Stimulated activated CD8-positive, alpha-beta memory T cell treated with anti-CD3 and anti-CD28 coated beads, Interleukin-4, amount 100 ng/mL, for 24 hours (primary cell): ENCODE measurements around the gene SEPTIN3.

Experiments
- DNase-seq: peaks from one replicate; pipeline ENCODE4 v3.0.0-alpha.2; 2020; ENCODE audit warnings: low read depth

The SEPTIN3 gene

DNA sequence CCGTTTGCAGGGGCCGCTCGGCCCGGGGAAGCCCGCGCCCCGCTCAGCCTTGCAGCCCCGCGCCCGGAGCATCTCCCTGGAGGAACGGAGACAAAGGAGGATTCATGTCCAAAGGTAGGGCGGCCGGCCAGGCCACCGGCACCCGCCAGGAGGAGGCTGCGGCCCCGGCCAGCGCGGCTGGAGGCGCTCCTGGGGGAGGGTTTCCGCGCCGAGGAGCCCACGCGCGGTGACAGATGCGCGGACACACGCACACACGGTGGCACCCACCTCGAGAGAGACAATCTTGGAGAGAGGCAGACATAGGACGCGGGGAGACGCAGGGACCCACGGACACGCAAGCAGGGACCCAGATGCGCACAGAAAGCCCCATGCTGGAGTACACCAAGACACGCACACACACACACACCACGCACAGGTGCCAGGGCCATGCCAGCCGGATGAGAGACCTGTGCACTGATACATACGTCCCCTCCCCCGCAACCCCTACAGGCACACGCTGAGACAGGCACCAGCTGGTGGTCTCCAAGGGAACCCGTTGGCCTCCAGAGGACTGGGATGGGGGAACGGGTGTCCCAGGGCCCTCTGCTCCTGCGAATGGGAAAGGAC, 7.8 kb downstream of the SEPTIN3 start:
- DNase-seq, result no peak

DNA sequence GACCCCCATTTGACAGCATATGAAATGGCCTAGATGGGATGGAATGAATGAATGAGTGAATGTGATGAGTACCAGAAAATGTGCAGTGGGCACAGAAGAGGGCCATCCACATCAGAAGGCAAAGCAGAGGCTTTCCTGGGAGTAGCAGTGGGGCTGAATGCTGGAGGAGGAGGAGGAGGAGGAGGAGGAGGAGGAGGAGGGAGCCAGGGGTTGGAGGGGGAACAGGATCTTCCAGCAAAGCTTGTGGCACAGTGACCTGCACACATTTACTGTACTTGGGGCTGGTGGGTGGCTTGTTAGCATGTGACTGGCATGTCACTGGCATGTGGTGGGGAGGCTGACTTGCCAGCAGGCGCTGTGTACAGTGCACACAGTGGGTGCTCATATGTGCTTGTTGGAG, 9.5 kb downstream of the SEPTIN3 start:
- DNase-seq, result no peak

DNA sequence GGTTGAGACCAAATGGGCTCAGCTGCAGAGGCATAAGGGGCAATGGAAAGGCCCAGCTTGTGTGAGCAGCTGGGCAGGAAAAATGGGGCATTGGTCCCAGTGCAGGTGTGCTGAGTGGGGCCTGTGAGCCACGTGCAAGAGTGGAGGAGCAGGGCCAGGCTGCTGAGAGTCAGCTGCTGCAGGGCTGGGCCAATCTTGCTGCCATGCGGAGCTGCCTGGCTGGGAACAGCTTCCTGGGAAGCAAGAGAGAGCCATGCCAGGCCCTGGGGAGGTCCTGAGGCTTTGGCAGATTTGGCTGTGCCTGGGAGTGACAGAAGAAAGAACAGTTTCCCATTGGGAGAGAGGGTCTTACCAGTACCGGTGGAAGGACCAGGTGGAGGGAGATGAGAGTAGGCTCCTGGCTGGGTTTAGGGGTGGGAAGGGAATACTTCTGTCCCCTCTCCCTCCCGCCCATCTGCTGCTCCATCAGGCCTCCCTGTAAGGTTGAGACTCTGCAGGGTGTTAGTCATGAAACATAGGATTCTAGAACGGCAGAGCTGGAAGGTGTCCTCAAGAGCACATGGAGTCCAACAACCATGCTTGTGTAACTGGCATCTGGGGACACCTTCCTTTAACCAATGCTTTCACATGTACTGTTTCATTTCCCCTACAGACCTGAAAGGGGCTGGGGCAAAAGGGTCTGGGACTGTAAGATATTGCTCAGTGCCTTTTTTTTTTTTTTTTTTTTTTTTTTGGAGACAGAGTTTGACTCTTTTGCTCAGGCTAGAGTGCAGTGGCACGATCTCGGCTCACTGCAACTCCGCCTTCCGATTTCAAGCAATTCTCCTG, 10.4 kb downstream of the SEPTIN3 start:
- no peak for DNase-seq

DNA sequence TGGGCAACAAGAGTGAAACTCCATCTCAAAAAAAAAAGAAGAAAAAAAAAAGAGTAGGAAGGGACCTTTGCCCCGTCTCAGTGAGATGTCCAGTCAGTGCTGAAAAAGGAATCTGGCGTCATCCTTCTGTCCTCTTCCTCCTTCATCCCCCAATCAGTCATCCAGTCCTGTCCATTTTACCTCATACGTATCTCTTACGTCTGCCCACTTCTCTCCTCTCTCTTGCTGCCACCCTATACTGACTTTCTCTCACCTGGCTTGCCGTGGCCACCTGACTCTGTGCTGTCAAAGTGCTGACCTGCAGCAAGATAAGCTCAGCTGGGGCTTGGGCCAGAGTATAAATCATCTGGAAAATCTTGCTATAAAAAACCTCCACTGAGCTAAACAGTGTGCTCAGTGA, 13.6 kb downstream of the SEPTIN3 start:
- no peak for DNase-seq

DNA sequence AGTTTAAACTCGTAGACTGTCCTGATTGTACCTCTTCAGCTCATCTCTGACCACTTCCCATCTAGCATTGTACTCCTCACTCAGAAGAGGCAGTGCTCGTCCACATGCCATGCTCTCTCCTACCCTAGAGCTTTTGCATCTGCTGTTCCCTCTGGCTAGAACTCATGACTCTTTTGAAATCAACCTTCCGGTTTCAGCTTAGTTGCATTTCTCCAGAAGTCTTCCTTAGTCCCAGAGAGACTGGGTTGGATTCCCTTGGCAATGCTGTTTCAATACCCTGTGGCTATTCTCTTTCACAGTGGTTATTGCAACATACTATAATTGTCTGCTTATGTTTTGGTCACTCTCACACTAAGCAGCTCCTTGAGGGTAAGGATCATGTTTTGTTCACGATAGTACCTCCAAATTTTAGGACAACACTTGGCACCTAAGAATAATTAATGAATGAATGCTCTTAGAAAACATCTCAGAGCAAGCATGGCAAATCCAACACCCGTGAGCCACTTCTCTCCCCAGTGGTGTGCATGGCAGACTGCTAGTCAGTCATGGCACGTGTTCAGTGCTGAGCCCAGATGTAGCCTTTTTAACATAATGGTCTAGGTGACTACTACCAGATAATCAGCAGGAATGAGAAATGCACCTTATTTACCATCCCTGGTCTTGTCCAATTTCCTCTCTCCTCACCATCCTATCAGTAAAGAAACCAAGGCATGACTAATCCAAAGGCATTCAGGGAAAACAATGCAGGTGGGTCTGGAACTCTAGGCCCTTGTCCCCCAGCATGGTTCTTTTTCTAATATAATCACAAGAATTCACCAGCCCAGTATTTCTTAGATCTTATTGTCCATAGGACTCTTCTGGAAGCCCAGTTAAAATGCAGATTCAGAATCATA, 14.5 kb downstream of the SEPTIN3 start:
- no peak for DNase-seq

DNA sequence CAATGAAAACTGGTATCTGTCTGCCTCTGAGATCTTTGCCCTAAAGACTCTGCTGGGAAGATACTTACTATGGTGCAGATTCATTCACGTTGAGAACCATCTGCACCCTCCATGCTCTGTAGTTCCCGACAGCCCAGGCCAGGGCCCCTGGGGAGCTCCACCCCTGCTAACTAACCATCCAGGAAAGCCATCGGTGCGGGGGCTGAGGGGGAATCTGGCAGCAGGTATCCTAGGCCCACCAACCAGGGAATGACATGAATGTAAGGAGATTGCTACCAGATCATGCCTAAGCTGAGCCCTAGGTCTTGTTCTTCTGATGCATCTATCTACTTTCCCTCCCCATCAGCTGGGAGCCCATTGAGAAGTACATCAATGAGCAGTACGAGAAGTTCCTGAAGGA, 18.0 kb downstream of the SEPTIN3 start:
- DNase-seq, result no peak

DNA sequence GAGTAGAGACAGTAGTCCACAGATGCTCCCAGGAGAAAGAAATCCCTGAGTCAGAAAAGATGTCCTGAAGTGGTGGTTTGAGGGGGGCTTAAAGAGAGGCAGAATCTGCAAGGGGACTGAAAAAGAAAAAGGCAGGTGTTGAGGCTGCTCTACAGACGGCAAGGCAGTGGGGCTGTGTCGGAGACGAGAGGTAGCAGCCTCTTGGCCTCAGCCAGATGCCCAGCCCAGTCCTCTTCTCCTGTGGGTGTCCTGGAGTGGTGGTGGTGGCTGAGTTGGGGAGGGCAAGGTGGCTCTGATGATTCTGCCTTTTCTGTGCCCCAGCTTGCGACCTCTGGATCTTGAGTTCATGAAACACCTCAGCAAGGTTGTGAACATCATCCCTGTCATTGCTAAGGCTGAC, 20.0 kb downstream of the SEPTIN3 start:
- no peak for DNase-seq

DNA sequence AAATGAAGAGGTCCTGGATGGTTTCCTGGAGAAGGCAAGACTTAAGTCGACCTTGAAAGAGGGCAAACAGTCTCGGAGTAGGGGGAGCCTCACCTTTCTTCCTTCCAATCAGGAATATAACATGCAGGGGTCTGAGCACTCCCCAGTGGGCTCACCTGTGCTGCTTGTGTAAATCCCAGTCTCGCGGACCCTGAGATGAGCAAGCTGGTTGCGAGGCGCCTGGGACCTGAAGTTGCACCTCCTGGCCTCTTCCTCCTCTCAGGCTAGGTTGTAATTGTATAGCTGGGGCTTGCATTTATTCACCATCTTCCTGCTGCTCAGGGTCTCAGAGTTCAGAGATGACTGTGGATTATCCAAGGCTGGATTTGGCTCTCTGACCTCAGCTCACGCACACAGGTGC, 21.9 kb downstream of the SEPTIN3 start:
- DNase-seq, result no peak

DNA sequence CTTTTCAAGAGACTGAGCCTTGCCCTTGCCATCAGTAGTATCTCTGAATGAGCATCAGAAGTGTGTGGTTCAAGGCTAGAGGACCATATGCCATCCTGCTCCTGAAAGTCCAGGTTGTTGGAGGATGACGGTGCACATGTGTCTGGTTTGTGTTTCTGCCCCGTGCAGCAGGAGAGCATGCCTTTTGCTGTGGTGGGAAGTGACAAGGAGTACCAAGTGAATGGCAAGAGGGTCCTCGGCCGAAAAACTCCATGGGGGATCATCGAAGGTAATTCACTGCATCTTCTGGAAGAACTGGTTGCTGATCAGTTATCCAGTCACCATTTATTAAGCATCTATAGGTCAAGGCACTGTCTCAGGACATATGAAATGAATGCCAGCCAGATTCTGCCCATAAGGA, 23.3 kb downstream of the SEPTIN3 start:
- DNase-seq, result no peak

DNA sequence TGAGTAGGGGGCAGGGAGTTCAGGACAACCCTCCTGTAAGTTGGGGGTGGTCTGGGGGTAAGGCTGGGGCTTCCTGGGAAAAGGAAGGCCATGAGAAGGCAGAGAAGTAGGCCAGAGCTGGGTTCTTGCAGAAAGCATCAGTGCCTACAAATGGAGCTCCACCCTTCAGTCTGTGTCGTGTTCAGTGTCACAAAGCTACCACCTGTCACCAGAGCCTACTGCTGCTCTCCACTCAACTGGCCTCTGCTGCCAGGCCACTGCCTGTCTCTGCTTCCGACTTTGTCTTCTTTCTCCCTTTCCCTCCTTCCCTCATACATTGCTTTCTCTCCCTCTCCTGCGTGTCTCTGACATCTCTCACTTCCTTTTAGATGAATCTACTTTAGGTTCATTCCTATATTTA, 26.0 kb downstream of the SEPTIN3 start:
- no peak for DNase-seq

DNA sequence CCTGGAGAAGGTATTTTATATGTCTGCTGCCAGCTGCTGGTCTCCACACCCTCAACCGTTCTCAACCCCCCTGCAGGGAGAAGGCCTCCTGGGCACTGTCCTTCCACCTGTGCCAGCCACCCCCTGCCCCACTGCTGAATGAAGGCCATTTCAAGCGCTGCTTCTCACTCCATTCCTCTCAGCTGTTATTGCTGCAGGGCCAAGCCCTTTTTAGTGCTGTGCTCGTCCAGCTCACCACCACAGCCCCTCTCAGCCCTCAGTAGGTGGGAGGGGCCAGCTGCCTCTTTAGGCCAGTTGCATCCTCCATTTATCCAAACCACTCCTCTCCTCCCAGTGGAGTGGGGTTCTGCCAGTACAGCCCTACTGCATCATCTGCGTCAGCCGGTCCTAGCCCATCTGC, 27.6 kb downstream of the SEPTIN3 start:
- no peak for DNase-seq

DNA sequence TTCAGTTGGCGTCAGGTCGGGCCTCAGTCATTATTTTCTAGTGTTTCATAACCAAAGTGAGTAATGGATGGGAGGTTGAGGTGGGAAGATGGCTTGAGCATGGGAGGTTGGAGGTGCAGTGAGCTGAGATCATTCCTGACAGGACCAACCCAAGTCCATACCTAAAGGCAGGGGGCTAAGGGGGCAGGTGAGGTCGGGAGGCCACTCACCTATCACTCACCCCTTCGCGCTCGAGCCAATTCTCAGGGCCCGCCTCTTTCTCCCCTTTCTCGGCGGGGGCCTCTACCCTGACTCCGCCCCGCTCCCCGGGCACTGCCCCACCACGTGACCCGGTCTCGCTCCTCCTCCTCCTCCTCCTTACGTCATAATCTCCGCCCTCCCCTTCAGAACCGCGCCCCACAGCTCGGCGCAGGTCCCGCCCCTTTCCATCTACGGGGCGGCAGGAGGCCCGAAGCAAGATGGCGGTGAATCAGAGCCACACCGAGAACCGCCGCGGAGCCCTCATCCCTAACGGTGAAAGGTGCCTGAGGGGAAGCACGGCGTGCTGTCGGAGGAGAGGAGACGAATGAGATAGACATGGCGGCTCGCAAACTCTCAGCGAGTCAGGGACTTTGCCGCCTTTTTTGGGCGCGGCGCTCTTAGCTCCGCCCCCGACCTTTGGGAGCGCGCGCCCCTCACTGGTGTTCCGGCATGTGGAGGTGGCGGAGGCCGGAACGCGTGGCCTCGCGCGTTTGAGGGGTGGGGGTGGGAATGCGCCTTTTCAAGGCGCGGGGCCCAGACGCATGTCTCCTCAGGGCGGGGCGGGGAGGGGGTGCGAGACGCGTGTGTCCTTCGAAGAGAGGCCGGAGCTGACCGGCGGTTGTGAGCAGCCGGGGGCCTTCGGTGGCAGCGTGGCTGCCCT, 29.4 kb downstream of the SEPTIN3 start, which contains the start of gene WBP2NL:
Gene WBP2NL (plus strand): TSS at position 428 of the 901 bp plus-strand sequence. CDS start 31 bp downstream, at position 459.
- peak; percentile 78 for DNase-seq

DNA sequence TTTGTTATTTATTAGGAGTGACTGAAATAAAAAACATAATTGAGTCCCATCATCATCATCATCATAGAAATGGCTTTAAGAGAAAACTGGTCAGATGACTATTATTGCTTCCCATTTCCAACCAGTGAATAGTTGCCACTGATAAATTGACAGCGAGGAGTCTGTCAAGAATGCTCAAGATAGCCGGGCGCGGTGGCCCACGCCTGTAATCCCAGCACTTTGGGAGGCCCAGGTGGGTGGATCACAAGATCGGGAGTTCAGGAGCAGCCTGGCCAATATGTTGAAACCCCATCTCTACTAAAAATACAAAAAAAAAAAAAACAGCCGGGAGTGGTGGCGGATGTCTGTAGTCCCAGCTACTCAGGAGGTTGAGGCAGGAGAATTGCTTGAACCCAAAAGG, 31.2 kb downstream of the SEPTIN3 start:
- no peak for DNase-seq

DNA sequence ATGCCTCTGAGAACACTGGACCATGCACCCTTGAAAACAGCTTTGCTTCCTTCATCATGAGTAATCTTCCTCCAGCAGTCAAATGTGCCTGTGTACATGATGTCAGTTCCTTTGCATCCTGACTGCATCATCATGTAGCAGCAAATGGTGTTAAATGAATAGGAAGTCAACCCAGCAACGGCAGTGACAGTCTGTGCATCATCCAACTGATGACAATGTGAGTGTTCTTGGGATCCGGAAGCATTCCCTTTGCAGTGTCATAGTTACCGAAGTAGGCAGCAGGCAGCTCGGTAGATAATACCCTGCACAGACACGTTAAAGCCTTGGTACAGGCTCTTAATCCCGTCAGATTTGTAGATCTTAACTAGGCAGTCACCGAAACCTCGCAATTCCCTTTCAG, 31.9 kb downstream of the SEPTIN3 start:
- DNase-seq, result no peak

DNA sequence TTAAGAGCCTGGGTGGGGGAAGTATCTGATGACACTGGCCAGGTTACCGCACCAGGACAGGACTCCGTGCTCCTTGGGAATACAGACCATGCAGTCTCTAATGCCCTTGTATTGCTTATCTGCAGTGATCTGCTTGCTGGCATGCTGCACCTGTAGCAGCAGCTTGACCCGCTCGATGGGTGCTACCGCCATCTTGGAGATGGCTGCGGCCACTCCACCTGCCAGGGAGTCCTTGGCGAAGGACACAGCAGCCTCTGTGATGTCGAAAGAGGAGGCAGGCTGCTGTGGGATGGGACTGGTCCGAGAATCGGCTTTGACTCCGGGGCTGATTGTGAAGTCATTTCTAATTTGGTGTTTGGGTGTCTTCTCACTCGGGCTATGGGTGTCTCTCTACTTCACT, 32.5 kb downstream of the SEPTIN3 start:
- no peak for DNase-seq

DNA sequence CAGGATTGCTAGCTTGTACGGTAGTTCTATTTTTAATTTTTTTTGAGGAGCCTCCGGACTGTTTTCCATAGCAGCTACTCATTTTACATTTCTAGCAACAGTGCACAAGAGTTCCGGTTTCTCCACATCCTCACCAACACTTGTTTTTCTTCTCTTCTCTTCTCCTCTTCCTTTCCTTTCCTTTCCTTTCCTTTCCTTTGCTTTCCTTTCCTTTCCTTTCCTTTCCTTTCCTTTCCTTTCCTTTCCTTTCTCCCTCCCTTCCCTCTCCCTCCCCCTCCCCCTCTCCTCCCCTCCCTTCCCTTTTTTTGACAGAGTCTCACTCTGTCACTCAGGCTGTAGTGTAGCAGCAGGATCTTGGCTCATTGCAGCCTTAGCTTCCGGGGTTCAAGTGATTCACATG, 38.7 kb downstream of the SEPTIN3 start:
- no peak for DNase-seq

DNA sequence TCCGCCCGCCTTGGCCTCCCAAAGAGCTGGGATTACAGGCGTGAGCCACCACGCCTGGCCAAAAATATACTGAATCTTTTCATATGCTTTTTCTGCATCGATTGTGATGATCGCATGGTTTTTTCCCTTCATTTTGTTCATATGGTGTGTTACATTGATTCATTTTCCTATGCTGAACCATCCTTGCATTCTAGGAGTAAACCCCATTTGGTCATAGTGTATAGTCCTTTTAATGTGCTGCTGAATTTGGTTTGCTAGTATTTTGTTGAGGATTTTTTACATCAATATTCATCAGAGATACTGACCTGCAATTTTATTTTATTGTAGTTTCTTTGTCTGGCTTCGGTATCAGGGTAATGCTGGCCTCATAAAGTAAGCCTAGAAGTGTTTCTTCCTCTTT, 41.5 kb downstream of the SEPTIN3 start:
- DNase-seq, result no peak

DNA sequence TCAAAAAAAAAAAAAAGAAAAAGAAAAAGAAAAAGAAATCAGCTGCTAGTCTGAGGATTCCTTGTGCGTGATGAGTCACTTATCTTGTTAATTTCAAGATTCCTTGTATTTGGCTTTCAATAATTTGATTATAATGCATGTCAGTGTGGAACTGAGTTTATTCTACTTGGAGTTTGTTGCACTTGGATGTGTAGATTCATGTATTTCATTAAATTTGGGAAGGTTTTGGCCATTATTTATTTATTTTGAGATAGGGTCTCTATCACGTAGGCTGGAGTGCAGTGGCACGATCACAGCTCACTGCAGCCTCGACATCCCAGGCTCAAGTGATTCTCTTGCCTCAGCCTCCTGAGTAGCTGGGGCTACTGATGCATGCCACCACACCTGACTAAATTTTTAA, 44.1 kb downstream of the SEPTIN3 start:
- no peak for DNase-seq

DNA sequence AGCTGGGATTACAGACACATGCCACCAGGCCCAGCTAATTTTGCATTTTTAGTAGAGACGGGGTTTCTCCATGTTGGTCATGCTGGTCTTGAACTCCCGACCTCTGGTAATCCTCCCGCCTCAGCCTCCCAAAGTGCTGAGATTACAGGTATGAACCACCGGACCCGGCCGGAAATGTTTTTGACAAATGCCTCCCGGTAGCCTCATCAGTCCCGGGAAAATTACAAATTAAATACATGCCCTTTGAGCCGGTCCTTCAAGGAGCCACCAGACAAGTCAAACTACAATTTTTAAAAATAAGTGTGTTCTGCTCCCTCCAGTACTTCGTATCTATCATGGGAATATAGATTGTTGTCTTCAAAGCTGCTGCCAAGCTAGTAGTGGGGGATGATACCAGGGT, 46.9 kb downstream of the SEPTIN3 start:
- DNase-seq, result no peak

DNA sequence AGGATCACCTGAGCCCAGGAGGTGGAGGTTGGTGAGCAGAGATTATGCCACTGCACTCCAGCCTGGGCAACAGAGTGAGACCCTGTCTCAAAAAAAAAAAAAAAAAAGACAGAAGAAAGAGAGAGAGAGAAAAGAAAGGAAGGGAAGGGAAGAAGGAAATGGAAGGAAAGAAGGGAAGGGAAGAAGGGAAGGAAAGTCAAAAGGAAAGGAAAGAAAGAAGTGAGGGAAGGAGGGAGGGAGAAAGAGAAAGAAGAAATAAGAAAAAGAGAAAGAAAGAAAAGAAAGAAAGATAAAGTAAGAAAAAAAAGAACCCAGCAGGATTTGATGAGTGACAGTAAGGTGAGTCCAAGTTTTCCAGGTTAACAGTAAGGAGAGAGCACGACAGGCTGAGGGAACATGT, 49.0 kb downstream of the SEPTIN3 start:
- no peak for DNase-seq
